Kidney epithelial cell (primary cell): ENCODE results near the gene JTB. TPM values are rescaled to one million over a fixed set of nuclear protein-coding genes. Genes with fewer than 3 reads are reported as not detected.
"Not testable (repeated sequence)": the region's sequence is repeated elsewhere in the genome, so short reads cannot be mapped to it uniquely, and the experiment has no call there.

ENCODE experiments used
- DNase-seq: peaks from one replicate; pipeline ENCODE4 v3.0.0-alpha.2; 2010; ENCODE audit warnings: low read depth
- H3K27me3 ChIP-seq: 2 replicates; pipeline ENCODE4 v1.6.0; 2011; ENCODE audit warnings: low read length; ENCODE audit not compliant: control insufficient read depth, insufficient read depth
- H3K36me3 ChIP-seq: 2 replicates; pipeline ENCODE4 v1.5.1; 2011; ENCODE audit warnings: low read length; ENCODE audit not compliant: control insufficient read depth, insufficient read depth
- H3K4me3 ChIP-seq: 2 replicates; pipeline ENCODE4 v1.5.1; 2011; ENCODE audit warnings: low read depth, mild to moderate bottlenecking, control low read depth, low read length
- total RNA-seq: library from RNA; depleted of rRNA; stranded (reverse); fragments of >200 nt; gene quantifications from 2 replicates; pipeline ENCODE4 v1.2.3, GENCODE V29; 2015
- TF ChIP-seq, protein P1 (sequence below): IDR thresholded peaks from 2 replicates; pipeline ENCODE4 v1.5.1; 2011; ENCODE audit warnings: mild to moderate bottlenecking, moderate library complexity, low read length, control low read depth, inconsistent platforms; ENCODE audit not compliant: insufficient read depth, poor library complexity, severe bottlenecking

Gene JTB
- 220 and 242 TPM in 2 replicates for total RNA-seq

DNA sequence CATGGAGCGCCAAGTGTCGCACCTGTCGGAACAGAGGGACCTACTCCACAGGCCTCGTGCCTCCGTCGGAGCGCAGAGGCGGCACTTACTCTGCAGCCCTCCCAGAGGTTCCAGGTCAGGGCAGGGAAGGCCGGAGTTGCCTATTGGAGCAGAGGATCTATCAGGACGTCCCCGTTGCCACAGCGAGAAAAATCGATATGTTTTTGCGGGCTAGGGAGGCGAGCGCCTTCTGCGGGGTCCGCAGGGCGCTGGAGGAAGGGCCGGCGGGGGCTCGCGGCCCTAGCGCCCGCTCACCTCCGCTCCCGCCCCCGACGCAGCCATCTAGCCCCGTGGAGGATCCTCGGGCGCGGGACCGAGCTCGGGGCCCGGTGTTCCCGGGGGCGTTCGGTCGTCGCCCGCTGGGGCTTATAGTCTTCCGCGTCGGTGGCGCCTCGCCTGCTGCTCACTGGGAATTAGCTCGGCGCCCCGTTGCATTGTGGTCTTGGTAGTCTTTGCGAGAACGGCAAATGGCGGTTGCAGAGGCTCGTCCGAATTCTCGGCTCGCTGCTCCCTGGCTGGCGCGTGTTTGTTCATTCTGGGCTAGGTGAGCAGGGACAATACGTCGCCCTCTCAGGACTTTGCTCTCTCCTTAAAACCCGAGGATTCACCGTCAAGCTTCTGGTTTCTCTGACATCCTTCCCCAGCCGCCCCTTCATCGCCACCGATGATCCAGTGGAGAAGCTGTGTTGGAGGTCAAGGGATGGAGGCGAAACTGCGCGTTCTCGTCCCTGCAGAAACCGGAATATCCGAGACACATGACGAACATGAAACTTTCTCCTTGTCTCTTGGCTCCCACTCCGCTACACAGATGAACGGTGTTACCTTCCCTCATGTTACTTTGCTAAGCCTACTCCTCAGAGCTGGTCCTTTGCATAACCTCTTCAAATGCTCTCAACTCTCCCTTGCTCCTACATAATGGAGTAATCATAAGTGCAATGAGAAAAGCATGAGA is at the start of gene JTB:
JTB (minus strand) TSS at position 425 of the 991 bp plus-strand sequence; CDS start at position 3, 422 bp downstream.
- Histone ChIP-seq H3K4me3 (peak within 1 kb of the TSS; percentile 93), H3K27me3 (no peaks in the 10 kb centered on the region), H3K36me3 (peaks cover 2% of the 10 kb centered on the region)
- no peak for DNase-seq
- TF ChIP-seq, protein P1, sequence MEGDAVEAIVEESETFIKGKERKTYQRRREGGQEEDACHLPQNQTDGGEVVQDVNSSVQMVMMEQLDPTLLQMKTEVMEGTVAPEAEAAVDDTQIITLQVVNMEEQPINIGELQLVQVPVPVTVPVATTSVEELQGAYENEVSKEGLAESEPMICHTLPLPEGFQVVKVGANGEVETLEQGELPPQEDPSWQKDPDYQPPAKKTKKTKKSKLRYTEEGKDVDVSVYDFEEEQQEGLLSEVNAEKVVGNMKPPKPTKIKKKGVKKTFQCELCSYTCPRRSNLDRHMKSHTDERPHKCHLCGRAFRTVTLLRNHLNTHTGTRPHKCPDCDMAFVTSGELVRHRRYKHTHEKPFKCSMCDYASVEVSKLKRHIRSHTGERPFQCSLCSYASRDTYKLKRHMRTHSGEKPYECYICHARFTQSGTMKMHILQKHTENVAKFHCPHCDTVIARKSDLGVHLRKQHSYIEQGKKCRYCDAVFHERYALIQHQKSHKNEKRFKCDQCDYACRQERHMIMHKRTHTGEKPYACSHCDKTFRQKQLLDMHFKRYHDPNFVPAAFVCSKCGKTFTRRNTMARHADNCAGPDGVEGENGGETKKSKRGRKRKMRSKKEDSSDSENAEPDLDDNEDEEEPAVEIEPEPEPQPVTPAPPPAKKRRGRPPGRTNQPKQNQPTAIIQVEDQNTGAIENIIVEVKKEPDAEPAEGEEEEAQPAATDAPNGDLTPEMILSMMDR, result no peak

DNA sequence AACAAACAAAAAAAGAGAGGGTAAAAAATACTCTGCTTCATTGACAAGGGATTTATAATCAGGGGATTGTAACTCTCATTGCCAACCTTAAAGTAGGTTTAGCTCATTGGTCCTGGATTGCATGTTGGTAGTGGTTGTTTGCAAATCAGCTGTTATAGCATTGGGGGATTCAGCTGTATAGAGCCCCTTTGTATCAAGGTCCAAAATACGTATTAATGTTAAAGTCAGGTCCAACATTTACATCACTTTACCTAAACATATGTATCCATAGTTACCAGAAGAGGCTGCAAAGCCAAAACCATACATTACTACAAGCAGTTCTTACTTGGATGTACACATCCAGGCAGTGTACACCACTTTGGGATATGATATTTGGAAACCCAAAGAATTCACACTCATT is 42.5 kb upstream of the JTB start:
- Histone ChIP-seq H3K36me3 (no peaks in the 10 kb centered on the region), H3K4me3 (no peak overlapping the region), H3K27me3 (no peaks in the 10 kb centered on the region)
- TF ChIP-seq, protein P1, result no peak
- DNase-seq, result no peak

DNA sequence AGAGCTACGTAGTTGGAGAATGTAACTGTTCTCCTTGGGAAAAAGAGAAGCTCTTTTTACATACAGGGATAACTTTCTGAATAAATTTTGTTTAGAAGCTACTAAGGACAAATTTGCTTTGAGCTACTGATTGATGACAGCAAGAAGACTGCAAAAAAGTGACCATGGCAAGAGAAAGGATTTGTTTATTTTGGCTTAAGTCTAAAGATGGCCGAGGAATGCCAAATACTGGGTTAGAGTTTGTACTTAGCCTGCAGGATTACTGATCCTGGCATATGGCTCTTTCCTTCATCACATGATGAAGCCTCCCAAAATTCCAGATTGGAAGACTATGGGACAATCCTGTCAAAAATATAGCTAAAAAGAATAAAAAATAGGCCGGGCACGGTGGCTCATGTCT is 41.8 kb upstream of the JTB start:
- TF ChIP-seq, protein P1, result no peak
- Histone ChIP-seq H3K4me3 (no peak overlapping the region), H3K36me3 (no peaks in the 10 kb centered on the region), H3K27me3 (no peaks in the 10 kb centered on the region)
- no peak for DNase-seq

DNA sequence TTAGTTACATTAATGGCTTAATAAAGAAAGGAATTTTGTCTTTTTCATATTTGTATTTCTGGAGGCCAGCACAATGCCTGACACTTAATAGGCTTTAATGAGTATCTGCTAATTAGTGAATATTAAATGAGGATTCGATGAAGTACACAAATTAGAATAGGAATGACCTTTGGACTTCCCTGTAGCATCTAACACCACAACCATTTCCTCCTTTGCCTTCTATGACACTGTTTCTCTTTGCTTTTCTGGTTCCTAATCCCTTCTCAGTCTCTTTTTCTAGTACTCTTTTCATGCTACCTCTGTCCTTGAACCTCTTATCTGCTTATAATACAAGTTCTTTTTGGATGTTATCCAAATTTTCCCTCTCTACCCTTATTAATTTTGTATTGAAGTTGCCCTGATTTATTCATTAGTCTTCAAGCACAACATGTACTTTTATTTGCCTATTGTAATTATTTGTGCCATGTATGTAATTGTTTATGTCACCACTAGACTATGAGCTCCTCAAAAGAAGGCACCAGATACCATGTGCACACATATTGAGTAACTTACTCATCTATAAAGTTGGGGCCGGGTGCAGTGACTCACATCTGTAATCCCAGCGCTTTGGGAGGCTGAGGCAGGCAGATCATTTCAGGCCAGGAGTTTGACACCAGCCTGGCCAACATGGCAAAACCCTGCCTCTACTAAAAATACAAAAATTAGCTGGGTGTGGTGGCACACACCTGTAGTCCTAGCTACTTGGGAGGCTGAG is 36.9 kb upstream of the JTB start:
- TF ChIP-seq, protein P1, result no peak
- Histone ChIP-seq H3K27me3 (no peaks in the 10 kb centered on the region), H3K36me3 (no peaks in the 10 kb centered on the region), H3K4me3 (no peak overlapping the region)
- no peak for DNase-seq

DNA sequence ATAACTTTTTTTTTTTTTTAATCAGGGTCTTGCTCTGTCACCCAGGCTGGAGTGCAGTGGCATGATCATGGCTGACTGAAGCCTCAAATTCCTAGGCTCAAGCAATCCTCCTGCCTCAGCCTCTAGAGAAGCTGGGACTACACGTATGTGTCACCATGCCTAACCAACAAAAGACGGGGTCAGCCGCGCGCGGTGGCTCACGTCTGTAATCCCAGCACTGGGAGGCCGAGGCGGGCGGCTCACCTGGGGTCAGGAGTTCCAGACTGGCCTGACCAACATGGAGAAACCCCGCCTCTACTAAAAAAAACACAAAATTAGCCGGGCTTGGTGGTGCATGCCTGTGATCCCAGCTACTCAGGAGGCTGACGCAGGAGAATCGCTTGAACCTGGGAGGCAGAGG is 35.1 kb upstream of the JTB start:
- H3K27me3 ChIP-seq, H3K4me3 ChIP-seq, DNase-seq, H3K36me3 ChIP-seq: not testable (repeated sequence)

DNA sequence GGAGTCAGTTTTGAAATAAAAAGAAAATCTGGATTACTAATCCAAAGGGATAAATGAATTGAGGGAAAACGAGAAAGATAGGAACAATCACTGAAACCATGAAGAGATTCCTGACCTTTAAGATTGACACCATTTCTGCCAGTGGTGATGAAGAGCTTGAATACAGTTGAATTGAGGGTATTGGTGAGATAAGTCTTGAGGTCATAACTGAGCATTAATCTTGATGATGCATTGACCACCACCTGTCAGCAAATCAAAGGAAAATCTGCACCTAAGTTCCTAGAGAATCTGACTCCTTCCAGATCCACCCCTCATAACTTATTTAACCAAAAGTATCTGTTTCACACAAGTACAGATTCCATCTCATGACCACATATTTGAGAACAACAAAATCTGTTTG is 34.7 kb upstream of the JTB start:
- no peaks in the 10 kb centered on the region for H3K27me3 ChIP-seq
- no peak overlapping the region for H3K4me3 ChIP-seq
- no peak for DNase-seq
- TF ChIP-seq, protein P1, result no peak
- H3K36me3 ChIP-seq, result no peaks in the 10 kb centered on the region
